GM19025 (cell line): ENCODE data around the gene BROX.
A peak's percentile ranks its signal among the peaks of the same experiment; 100 is the strongest.
"Not testable (repeated sequence)": the region's sequence is repeated elsewhere in the genome, so short reads cannot be mapped to it uniquely, and the experiment has no call there.

Experiments used
- ATAC-seq: cut with Tn5 transposase; IDR thresholded peaks from one replicate; pipeline ENCODE4 v1.9.1; 2021; ENCODE audit warnings: mild to moderate bottlenecking, low read depth, moderate library complexity; ENCODE audit not compliant: unreplicated experiment

Gene BROX

DNA sequence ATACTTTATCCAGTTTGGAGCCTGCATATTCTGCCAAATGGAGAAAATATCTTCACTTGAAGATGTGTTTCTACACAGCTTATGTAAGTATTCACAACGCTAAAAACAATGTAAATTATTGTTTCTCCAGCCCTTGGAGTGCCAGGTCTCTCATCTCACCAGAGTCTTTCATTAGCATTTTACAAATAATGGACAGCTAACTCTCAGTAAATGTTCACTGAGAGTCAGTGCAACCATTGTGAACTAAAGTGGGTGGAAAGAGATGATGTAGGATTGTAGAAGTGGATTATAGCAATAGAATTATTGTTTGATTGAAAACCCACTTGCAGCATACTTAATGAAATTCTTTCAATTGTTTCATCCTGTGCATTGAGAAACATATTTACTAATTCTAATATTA is 16.4 kb downstream of the BROX start:
- ATAC-seq: no peak

DNA sequence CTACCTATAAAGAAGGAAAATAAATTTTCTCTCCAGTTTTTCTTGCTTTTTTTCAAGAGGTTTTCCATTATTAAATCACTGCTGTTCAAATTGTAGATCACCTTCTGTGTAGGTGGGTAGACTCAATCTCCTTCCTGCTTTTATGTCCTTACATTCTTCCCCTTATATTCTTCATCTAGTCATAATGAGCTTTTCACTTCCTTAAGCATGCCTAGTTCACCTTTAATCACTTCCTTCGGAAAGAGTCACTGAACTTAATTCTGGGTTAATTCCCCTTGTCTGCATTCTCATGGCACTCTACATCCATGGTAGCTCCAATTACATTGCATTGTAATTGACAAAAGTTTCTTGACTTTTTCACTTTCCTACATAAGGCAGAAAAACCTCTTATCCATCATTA is 18.5 kb downstream of the BROX start:
- ATAC-seq: no peak

DNA sequence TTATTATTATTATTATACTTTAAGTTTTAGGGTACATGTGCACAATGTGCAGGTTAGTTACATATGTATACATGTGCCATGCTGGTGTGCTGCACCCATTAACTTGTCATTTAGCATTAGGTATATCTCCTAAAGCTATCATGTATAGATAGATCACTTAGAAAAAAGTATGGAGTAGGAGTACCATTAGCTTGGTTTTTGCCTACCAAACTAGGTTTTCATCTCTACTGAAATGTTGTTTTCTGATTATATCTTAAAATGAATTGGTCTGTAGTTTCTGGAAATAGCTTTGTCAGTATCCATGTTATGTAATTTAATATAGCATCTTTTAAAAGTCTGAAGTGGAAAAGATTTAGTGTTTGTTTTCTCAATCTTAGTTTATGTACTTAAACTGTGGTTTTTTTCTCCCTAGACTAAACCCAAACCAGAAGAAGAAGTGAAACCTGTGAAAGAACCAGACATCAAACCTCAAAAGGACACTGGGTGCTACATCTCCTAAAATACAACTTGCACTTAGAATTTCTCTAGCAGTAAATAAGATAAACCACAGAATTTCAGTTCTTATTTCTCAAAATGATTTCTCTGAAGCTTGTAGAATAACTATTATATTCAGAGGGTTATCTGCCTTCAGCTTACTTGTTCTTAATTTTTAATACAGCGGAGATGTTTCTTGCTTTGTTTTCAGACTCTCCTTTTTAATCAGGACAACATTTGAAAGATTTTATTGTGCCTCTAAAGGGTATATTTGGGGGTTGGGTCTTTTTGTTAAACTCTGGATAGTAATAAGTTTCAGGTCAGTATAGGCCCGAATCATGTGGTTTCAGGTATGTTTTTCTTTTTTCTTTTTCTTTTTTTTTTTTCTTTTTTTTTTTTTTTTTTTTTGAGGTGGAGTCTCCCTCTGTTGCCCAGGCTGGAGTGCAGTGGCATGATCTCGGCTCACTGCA is 20.1 kb downstream of the BROX start:
- ATAC-seq: peak; percentile 97

DNA sequence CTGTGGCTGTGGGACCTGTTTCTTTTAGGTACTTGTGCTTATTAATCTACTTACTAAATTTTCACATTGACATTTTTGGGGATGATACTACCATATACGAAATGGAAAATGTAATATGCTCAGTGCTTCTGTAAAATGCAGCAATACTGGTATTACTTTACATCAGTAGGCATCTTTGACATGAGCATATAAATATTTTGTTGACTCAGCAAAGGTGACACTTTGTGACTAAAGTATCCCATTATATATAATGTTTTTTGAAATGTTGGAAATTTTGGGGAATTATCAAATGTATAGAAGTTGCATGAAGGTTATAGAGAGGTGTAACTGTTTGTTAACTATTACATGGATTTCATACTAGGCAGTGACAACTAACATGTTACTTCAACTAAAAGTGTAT is 22.4 kb downstream of the BROX start:
- ATAC-seq: no peak

DNA sequence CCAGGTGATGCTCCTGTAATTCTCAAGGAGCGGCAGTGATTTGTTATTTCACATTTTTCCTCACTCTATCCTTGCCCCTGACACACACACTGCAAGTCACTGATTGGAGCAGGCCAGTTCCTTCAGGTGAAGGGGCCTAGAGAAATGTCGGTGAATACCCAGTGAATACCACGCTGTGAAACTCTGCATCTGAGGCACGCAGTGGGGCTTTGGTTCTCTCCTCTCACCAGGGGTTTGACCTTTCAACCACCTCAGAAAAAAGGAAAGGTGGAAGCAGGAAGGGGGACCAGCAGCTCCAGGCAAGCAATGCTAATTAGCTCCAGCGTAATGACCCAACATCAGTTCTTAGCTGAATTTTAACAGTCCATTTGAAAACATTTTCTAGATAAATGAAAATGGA is 24.1 kb downstream of the BROX start:
- no peak for ATAC-seq

DNA sequence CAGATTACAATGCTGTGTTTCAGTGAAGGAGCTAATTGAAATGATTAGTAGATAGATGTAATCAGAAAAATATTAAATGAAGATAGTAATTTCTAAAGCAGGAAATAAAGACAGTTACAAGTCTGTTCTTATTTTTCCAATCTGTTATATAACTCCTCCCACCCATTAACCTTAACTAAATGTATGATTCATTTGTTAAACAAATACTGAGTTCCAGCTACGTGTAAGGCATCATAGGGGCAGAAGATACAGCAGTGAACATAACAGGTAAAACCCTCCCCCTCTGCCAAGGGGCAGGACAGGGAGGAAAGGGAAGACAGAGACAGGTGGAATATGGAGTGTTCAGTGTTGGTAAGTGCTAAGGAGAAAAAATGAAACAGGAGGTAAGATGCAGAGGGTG is 24.6 kb downstream of the BROX start, which contains the start of gene FAM177B:
FAM177B (plus strand) TSS at position 231 of the 400 bp plus-strand sequence. CDS start 9,344 bp downstream, outside the sequence.
- no peak for ATAC-seq

DNA sequence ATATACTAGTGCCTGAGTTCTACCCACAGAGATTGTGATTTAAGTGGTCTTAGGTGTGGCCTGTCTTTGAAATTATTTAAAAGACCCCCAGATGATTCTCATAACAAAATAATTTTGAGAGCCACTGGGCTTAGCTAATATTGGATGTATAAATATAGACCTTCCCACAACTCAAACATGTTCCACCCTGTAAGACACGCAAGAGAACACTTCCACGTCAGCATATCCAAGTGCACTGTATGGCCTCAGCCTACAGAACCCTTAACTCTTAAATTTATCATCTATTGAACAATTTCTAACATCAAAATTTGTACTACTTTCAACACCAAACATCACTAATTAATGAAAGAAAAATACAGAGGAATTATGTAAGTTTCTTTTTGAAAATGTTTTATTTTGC is 27.1 kb downstream of the BROX start:
- ATAC-seq: no peak

DNA sequence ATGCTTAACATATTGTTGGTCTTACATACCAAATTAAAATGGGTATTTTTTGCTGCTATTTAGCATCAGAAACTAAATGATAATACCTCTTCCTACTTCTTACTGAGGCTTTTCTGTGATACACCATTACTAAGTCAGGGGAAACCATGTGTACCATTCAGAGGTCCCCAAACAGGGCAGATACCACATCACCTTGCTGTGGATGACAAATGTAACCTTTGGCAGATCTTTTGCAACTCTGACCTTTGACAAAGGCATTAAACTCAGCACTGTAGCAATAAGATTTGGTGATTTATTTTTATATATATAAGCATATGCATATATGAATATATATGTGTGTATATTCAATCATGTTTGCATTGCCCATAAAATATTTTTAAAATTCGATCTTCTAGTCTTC is 27.6 kb downstream of the BROX start:
- ATAC-seq: no peak

DNA sequence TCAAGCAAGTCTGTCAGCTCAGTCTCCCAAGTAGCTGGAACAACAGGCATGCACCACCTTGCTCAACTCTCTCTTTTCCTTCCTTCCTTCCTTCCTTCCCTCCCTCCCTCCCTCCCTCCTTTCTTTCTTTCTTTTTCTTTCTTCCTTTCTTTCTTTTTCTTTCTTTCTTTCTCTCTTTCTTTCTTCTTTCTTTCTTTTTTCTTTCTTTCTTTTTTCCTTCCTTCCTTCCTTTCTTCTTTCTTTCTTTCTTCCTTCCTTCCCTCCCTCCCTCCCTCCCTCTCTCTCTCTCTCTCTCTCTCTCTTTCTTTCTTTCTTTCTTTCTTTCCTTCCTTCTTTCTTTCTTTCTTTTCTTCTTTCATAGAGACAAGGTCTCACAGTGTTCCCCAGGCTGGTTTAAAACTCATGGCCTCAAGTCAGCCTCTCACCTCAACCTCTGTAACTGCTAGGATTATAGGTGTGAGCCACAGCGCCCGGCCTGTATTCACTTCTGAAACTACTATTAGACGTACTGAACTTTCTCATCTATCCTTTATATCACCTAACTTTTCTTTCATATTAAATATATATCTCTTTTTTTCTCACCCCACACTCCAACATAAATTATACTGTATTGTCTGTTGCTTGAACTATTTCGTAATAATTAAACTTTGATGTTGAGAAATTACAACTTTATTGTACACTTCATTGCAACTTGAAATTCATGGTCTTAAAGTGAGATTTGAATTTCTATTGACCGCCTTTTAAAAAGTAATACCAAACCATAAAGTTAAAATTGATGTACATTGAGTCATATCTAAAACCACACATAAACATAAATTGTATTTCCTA is 29.5 kb downstream of the BROX start:
- not testable (repeated sequence) for ATAC-seq

DNA sequence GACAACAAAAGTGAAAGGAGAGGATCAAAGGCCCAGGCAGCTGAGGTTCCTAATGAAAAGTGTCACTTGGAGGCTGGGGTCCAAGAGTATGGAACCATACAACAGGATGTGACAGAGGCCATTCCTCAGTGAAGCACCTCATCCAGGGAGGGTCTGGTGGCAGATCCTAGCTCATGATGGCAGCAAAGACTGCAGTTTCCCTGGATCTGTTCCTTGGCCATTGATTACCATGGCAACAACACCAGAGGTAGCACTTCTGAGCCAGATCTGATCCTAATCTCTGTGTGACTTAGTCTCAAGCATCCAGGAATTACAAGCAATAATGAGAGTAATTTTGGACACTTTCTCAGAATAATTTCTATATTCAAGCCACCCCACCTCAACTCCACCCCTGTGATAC is 37.6 kb downstream of the BROX start:
- no peak for ATAC-seq

DNA sequence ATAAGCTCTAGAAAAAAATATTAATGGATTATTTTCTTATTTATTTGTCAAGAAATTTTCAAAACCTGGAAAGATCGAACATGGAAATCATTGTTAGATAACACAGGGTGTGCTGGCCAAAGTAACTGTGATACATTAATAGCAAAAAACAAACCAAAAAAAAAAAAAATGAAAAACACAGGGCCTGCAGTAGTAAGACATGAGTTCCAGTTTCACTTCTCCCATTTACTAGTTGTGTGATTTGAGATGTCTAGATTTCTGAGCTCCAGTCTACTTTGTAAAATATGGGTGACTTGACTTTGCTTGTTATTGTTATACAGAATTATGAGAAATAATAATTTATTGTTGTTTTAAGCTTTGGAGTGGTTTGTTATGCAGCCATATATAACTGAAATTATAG is 38.3 kb downstream of the BROX start:
- no peak for ATAC-seq

DNA sequence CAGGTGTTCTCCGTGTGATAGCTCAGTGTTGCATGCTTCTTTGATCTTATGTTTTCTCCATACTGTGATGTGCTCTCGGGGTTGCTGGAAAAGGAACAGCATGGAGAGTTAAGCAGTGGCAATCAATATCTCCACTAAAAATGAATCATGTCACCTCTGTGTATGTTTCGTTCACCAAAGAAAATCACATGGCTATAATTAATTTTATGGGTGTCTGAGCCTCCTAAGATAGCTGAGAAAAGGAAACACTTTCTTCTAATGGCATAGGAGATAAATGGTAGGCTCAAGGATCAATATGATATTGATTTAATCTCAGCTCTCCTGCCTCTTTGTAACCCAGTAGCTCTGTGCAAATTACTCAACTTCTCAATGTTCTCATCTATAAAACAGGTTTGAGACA is 38.9 kb downstream of the BROX start:
- no peak for ATAC-seq

DNA sequence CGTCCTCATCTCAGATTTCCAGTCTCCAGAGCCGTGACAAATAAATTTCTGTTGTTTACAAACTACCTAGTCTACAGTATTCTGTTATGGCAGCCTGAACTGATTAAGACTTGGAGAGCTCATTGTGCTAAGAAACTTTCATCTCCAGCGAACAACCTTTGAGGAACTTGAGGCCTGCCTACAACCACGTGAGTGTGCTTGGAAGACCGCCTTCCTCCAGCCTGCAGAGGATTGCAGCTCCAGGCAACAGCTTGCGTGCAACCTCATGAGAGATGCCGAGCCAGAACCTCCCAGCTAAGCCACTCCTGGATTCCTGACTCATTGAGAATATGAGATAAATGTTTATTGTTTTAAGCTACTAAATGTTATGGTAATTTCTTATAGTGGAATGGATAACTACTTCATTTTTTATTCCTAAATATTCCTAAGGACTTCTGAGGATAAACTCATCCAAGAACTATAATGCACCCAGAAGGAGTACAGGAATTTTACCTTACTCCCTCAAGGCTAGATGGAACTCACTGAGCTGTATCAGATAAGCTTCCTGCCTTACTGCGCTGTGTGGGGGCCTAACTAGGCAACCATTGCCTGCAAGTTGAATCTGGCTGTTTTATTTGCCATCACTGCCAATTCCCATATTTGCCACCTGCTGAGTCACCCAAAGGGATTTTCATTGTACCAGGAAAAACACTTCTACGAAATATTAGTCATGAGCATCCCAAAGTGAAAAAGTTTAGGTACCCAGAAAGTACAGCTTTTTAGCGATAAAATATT is 42.2 kb downstream of the BROX start:
- no peak for ATAC-seq

DNA sequence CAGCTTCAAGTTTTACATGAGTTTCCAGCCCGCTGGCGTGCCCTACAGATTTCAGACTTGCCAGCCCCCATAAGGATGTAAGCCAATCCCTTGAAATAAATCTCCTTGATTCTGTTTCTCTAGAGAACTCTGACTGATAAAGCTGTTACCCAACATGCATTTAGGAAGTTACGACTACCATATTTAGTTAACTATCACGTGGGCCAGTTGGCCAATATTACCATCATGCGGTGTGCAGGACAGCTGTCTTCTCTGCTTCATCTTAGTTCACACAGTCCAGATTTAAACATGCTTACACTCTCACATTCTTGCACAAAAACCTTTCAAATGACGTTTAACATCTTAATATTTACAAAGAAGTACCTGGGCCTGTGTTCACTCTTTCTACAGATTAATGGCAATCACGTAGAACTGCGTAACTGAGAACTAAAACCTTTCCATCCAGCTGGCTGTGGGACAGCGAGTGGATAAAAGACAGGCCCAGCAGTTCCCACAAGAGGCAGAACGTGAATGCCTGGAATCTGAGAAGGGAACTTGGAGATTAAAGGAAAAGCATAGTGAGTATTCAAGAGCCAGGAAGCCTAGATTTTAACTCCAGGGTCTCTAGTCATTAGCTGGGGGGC is 45.4 kb downstream of the BROX start:
- no peak for ATAC-seq

DNA sequence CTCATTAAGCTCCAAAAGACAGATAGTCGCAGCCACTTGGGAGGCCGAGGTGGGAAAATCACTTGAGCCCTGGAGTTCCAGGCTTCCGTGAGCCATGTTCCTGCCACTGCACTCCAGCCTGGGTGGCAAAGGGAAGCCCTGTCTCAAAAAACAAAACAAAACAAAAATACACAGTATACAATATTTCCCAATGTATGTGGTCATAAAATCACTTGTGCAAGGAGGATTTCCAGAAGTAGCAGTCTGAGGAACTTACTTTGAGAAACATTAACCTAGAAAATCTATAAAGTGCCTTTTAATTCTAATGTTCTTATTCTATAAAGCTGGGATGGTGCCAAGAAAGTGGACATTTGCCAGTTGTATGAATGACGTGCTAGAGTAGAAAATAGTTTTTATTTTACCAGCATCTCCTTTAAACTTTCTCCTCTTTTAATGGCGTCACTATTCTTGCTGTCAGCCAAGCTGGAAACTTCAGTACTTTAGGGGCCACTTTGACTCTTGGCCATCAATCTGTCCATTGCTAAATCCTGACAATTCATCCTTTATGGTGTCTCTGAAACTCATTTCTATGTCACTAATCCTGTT is 47.2 kb downstream of the BROX start:
- ATAC-seq: no peak

DNA sequence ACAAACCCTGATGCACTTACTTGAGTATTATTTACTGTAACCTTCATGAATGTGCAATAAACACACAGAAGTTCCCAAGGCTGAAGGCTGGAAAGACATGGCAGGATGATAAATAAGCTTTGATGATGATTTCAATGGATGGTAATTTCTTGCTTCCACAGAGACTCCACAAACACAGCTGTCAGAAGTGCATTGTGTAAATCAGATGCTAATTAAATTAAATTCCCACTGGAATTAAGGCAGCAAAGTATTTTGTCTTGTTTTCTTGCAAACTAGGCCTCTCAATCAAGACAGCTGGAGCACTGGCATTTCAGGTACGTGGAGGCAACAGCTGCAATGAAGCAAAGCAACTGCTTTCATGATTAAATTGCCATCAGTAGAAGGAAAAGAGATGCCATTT is 48.7 kb downstream of the BROX start:
- ATAC-seq: no peak

DNA sequence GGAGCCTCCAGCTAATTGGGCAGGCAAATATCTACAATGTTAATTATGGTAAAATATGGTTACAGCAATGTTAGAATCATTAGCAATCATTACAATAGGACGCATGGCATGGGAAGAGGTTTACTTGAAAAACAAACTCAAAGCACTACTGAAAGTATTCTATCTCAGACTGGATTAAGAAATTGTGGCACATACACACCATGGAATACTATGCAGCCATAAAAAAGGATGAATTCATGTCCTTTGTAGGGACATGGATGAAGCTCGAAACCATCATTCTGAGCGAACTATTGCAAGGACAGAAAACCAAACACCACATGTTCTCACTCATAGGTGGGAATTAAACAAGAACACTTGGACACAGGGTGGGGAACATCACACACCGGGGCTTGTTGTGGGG is 49.8 kb downstream of the BROX start:
- ATAC-seq: not testable (repeated sequence)

DNA sequence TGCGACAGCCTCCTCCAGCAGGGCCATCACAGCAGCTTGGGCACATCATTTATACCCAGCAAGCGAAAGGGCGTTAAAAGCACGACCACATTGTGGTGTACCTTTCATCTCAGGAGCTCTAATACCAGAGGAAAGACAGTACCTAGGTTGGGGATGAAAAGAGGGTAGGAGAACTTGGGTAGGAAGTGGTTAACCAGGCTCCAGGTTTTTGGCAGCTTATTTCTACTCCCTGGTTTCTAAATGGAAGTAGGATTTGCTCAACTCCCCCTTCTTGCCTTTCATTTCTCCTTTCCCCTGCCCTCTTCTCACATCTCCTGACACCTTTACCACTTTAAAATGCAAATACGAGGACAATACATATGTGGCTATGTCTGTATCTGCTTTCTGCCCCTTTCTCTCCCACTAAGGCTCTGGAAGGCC is 54.8 kb downstream of the BROX start:
- no peak for ATAC-seq

DNA sequence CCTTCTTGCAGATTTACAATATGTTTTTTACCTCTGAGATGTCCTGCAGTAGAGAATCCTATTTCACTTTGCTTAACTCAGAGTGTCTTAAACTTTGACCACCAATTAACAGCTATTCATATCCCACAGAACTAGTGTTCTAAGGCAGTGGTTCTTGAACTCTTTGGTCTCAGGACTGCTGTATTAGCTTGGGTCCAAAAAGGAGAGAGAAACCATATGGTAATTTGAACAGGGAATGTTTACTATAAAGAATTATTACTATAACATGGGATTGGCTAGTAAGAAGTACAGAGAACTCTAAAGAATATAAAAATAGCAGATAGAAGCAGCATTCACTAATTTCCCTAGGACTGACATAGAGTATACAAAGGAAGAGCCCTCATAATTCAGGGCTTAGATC is 56.2 kb downstream of the BROX start:
- no peak for ATAC-seq

DNA sequence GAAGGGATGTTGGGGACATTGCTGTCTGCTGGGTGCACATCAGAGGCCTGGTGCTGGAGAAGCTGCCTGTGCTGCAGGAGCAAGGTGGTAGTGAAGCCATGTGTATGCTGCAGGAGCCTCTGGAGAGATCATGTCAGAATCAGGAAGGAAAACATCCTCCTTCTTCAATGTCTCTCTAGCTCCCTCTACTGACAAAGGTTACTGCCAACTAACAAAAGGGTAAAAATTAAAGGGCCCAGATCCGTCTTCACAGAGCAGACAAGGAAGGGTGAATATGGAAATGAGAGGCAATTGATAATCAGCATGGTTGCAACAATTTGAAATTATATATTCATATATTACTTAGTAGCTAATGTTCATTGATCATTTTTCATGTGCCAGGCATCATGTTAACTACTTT is 56.8 kb downstream of the BROX start:
- no peak for ATAC-seq
